ENCODE results near the gene VCAM1. TPM values are rescaled to one million over a fixed set of nuclear protein-coding genes. Genes with fewer than 3 reads are reported as not detected.
"Not testable (repeated sequence)": the region's sequence is repeated elsewhere in the genome, so short reads cannot be mapped to it uniquely, and the experiment has no call there.

VCAM1 gene
- total RNA-seq, 1 donor from 2014 or later: not detected

GRCh38 chr1:100706856-100707255, 12.7 kb upstream of the VCAM1 start:
- no peak overlapping the region for H3K4me3 Mint-ChIP-seq (ENCODE audit: low read depth)
- no peaks in the 10 kb centered on the region for H3K9me3 Mint-ChIP-seq (ENCODE audit: low read depth)
- no peaks in the 10 kb centered on the region for H3K4me1 Mint-ChIP-seq (ENCODE audit: low read depth)
- H3K36me3 Mint-ChIP-seq (ENCODE audit: insufficient read depth): no peaks in the 10 kb centered on the region
- H3K27me3 Mint-ChIP-seq: no peaks in the 10 kb centered on the region
- H3K27ac Mint-ChIP-seq: no peak overlapping the region
- no peak for TF ChIP-seq CTCF (IDR thresholded peaks at IDR 0.05; ENCODE audit: unreplicated experiment)
- DNase-seq (ENCODE audit: low spot score, unreplicated experiment): no peak

GRCh38 chr1:100708476-100709062, 11.0 kb upstream of the VCAM1 start:
- peaks cover under 1% of the 10 kb centered on the region for H3K4me1 Mint-ChIP-seq (ENCODE audit: low read depth)
- H3K27ac Mint-ChIP-seq: no peak overlapping the region
- DNase-seq (ENCODE audit: low spot score, unreplicated experiment): no peak
- no peaks in the 10 kb centered on the region for H3K27me3 Mint-ChIP-seq
- H3K4me3 Mint-ChIP-seq (ENCODE audit: low read depth): no peak overlapping the region
- H3K9me3 Mint-ChIP-seq (ENCODE audit: low read depth): peaks cover 8% of the 10 kb centered on the region
- no peak for TF ChIP-seq CTCF (IDR thresholded peaks at IDR 0.05; ENCODE audit: unreplicated experiment)
- H3K36me3 Mint-ChIP-seq (ENCODE audit: insufficient read depth): no peaks in the 10 kb centered on the region

GRCh38 chr1:100710906-100711682, 8.4 kb upstream of the VCAM1 start:
- peaks cover 8% of the 10 kb centered on the region for H3K9me3 Mint-ChIP-seq (ENCODE audit: low read depth)
- H3K27ac Mint-ChIP-seq: no peak overlapping the region
- no peaks in the 10 kb centered on the region for H3K27me3 Mint-ChIP-seq
- H3K4me1 Mint-ChIP-seq (ENCODE audit: low read depth): peaks cover 5% of the 10 kb centered on the region
- H3K4me3 Mint-ChIP-seq (ENCODE audit: low read depth): no peak overlapping the region
- H3K36me3 Mint-ChIP-seq (ENCODE audit: insufficient read depth): no peaks in the 10 kb centered on the region
- DNase-seq (ENCODE audit: low spot score, unreplicated experiment): no peak
- TF ChIP-seq CTCF (IDR thresholded peaks at IDR 0.05; ENCODE audit: unreplicated experiment): no peak

- DNase-seq (ENCODE audit: low spot score, unreplicated experiment); H3K36me3 Mint-ChIP-seq (ENCODE audit: insufficient read depth); H3K9me3 Mint-ChIP-seq (ENCODE audit: low read depth); H3K27me3 Mint-ChIP-seq; H3K4me3 Mint-ChIP-seq (ENCODE audit: low read depth); H3K27ac Mint-ChIP-seq; H3K4me1 Mint-ChIP-seq (ENCODE audit: low read depth): not testable (repeated sequence)
Measured at GRCh38 chr1:100713027-100713426, 6.5 kb upstream of the VCAM1 start.

- Mint-ChIP-seq H3K27ac (peak overlapping the region; percentile 33), H3K36me3 (ENCODE audit: insufficient read depth) (no peaks in the 10 kb centered on the region), H3K4me3 (ENCODE audit: low read depth) (no peak overlapping the region), H3K4me1 (ENCODE audit: low read depth) (peaks cover 5% of the 10 kb centered on the region), H3K27me3 (no peaks in the 10 kb centered on the region), H3K9me3 (ENCODE audit: low read depth) (peaks cover 8% of the 10 kb centered on the region)
- no peak for TF ChIP-seq CTCF (IDR thresholded peaks at IDR 0.05; ENCODE audit: unreplicated experiment)
- DNase-seq (ENCODE audit: low spot score, unreplicated experiment): no peak
Measured at GRCh38 chr1:100713626-100714025, 5.9 kb upstream of the VCAM1 start.

GRCh38 chr1:100714599-100714998, 4.9 kb upstream of the VCAM1 start:
- no peaks in the 10 kb centered on the region for H3K27me3 Mint-ChIP-seq
- no peak overlapping the region for H3K27ac Mint-ChIP-seq
- no peak for DNase-seq (ENCODE audit: low spot score, unreplicated experiment)
- peaks cover 7% of the 10 kb centered on the region for H3K4me1 Mint-ChIP-seq (ENCODE audit: low read depth)
- H3K4me3 Mint-ChIP-seq (ENCODE audit: low read depth): no peak overlapping the region
- no peaks in the 10 kb centered on the region for H3K36me3 Mint-ChIP-seq (ENCODE audit: insufficient read depth)
- H3K9me3 Mint-ChIP-seq (ENCODE audit: low read depth): peaks cover 8% of the 10 kb centered on the region
- no peak for TF ChIP-seq CTCF (IDR thresholded peaks at IDR 0.05; ENCODE audit: unreplicated experiment)

Measured in progenitor cell of endocrine pancreas (in vitro differentiated cells).